Suppressor macrophage treated with lipopolysaccharide for 4 hours (primary cell): Measurements from ENCODE around the gene LPCAT1.

Experiments
- DNase-seq: peaks from one replicate; pipeline ENCODE4 v3.0.0-alpha.2; 2020

The LPCAT1 gene

DNA sequence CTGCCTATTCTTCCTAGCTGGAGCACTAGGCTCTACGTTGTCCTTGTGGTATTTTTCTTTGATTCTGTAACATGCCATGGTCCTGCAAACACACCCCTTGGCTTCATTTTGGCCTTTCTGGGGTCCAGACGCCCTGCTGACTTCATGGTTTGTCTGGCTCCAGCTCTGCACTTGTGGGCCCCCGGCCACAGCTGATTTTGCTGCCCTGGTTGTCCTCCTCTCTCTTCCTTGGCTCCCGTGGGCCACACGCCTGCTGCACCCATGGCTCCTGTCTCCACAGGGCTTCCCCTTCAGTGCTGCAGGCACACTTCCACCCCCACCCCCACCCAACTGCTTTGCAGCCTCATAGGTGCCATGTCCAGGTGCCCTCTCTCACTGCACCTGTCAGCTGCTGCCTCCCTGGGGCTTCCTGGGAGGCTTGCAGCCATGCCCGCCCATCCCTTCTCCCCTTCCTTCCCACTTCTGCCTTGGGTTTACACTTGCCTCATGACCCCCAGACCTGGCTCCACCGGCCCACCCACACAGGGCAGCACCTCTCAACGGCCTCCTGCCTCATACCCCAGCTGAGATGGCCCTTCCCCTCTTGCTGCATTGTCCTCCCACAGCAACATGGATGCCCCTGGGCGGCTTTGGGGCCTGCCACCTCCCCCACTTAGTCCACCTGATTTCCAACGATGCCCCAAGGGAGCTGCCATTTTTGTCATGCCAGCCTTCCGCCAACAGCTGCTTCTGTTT lies 104.1 kb downstream of the LPCAT1 start:
- DNase-seq, result no peak

- DNase-seq, result no peak
Measured at GRCh38 chr5:1418921-1419280, 104.9 kb downstream of the LPCAT1 start.

DNA sequence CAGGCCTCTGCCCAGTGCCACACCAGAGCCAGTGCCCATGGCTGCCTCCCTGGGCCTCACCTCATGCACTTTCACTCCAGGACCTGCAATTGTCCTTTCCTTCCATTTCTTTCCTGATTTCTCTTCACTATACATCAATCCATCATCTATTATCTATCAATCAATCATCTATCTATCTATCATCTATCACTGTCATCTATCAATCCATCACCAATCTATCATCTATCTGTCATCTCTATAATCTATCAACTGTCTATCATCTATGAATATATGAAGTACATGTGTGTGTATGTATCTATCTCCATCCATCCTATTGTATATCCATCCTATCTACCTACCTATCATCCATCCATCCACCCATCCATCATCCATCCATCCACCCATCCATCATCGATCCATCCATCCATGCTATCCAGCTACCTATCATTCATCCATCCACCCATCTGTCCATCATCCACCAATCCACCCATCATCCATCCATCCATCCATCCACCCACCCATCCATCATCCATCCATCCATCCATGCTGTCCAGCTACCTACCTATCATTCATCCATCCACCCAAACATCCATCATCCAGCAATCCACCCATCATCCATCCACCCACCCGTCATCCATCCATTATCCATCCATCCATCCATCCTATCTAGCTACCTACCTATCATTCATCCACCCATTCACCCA lies 105.4 kb downstream of the LPCAT1 start:
- no peak for DNase-seq

GRCh38 chr5:1417586-1418225 lies 106.1 kb downstream of the LPCAT1 start:
- DNase-seq, result no peak

DNA sequence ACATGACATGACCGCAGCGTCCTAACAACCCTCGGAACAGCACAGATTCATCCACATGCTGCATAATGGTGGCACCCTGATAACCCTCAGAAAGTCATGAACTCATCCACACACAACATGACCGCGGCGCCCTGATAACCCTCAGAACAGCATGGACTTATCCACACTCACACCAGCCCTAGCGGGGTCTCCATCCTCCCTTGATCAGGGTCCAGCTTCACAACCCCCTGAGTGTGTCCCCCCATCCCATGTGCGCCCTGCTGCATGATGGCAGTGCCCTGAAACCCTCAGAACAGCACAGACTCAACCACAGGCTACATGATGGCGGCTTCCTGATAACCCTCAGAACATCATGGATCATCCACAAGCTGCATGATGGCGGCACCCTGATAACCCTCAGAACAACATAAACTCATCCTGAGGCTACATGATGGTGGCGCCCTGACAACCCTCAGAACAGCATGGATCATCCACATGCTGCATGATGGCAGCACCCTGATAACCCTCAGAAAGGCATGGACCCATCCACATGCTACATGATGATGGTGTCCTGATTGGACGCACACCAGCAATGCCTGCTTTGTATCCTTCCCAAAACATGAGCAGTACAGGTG lies 106.8 kb downstream of the LPCAT1 start:
- DNase-seq, result no peak

DNA sequence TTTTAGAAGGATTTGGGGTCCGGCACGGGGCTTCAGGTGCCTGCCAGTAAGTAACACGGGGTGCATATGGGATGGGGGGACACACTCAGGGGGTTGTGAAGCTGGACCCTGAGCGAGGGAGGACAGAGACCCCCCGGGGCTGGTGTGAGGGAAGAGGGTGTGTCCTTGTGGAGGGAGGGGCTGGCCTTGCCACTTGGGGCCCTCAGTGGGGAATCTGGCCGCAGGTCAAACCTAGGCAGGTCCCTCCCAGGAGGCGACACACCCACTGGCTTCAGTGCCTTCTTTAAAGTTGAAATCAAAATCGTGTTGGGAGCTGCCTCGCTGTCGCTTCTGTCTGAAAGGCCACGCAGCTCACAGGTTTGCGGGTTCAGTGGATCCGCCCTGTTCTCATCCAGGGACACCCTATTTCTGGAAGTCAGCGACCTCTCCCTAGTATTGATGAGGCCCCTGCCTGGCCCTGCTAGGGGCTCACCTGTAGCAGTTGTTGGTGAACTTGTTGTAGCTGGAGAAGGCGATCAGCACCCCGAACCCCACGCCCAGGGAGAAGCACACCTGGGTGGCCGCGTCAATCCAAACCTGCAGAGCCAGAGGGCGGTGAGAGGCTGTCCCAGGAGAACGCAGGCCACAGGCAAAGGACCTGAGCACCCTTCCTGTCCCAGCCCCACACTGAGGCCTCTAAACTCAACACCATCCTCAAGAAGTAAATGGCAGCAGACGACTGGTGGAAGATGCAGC lies 108.0 kb downstream of the LPCAT1 start:
- no peak for DNase-seq

DNA sequence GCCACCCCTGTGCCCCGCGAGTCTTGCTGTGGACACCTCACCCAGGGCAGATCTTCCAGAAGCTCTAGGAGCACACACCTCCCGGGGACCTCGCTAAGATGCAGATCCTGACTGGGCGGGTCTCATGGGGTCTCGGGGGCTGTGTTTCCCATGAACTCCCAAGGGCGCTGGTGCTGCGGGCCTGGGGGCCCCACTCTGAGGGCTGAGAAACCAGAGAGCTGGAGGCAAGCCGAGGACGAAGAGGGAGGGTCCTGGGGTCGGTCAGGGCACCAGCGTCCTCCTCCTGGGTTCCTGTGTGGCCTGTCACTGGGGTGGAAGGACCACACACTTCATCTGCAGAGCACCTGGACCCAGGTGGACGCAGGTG lies 108.7 kb downstream of the LPCAT1 start:
- no peak for DNase-seq

GRCh38 chr5:1414311-1415058 lies 109.3 kb downstream of the LPCAT1 start:
- DNase-seq, result no peak

- DNase-seq, result no peak
Measured at GRCh38 chr5:1413611-1414241, 110.0 kb downstream of the LPCAT1 start.

DNA sequence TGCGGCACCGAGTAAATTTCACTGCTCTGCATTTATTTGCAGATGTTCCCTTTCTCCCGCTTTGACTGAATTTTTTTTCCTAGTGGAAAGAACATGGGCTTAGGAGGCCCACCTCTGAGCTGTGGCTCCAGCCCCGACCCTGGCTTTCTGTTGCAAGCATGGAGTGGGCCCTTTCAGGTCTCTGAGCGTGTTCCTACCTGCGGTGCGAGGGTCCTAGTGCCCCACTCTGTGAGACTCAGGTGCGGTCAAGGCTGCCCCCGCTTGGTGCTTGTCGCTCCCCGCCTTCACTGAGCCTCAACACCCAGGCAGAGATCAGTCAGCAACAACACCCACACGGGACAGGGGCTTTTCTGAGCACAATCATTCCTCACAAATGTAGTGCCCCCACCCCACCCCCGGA lies 110.5 kb downstream of the LPCAT1 start:
- no peak for DNase-seq

GRCh38 chr5:1412621-1413020 lies 111.1 kb downstream of the LPCAT1 start:
- no peak for DNase-seq

- DNase-seq, result no peak
Measured at GRCh38 chr5:1412163-1412562, 111.6 kb downstream of the LPCAT1 start.
